ENCODE measurements around the gene C12orf56.

DNA sequence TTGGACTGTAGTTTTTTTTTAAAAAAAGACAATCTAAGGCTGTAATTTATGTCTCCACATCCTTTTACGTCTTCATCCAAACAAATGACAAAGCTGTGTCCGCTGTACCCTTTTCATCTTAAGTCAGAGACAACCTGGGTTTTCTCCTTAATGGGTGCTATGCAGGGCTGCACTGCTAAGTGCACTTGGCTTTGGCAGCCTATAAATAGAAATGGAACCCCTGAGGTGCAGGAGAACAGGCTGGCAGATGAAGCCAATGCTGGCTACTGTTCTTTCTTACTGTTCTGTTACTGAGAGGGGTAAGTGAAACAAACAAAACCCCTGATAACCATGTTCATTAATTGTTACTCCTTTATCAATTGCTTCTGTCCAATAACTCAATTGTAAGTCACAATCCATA lies 121.4 kb downstream of the C12orf56 start:
- TF ChIP-seq POLR2A (IDR thresholded peaks at IDR 0.05; ENCODE audit: low read depth), result no peak
- TF ChIP-seq, protein P1, sequence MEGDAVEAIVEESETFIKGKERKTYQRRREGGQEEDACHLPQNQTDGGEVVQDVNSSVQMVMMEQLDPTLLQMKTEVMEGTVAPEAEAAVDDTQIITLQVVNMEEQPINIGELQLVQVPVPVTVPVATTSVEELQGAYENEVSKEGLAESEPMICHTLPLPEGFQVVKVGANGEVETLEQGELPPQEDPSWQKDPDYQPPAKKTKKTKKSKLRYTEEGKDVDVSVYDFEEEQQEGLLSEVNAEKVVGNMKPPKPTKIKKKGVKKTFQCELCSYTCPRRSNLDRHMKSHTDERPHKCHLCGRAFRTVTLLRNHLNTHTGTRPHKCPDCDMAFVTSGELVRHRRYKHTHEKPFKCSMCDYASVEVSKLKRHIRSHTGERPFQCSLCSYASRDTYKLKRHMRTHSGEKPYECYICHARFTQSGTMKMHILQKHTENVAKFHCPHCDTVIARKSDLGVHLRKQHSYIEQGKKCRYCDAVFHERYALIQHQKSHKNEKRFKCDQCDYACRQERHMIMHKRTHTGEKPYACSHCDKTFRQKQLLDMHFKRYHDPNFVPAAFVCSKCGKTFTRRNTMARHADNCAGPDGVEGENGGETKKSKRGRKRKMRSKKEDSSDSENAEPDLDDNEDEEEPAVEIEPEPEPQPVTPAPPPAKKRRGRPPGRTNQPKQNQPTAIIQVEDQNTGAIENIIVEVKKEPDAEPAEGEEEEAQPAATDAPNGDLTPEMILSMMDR (IDR thresholded peaks at IDR 0.05), result no peak
- TF ChIP-seq POLR2AphosphoS5 (IDR thresholded peaks at IDR 0.05), result no peak
